ENCODE data around the gene IPMK. TPM values are rescaled to one million over a fixed set of nuclear protein-coding genes. Genes with fewer than 3 reads are reported as not detected.
"Not testable (repeated sequence)": the region's sequence is repeated elsewhere in the genome, so short reads cannot be mapped to it uniquely, and the experiment has no call there.

The IPMK gene
- total RNA-seq, 1 donor from 2014 or later, result 40.4 TPM

- no peak for DNase-seq
These were observed 46.8 kb downstream of the IPMK start for GRCh38 chr10:58220769-58221451.

DNA sequence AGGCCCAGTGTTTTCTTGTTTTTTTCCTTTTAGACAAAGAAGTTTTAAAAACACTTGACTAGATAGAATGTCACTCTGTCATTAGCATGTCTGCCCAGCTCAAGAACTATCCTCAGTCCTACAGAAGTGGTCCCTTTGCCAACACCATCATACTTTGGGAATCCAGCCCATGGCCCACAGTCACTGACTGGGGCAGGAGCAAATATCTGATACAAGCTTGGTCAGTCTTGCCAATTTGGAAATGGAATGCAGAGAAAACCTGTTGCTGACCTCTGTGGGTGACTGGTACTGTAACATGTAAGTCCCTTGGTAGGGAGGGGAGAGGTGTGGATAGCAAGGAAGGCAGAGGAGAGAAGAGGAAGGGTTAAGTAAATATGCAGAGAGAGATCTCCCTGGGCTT is 47.8 kb downstream of the IPMK start:
- DNase-seq, result no peak

DNA sequence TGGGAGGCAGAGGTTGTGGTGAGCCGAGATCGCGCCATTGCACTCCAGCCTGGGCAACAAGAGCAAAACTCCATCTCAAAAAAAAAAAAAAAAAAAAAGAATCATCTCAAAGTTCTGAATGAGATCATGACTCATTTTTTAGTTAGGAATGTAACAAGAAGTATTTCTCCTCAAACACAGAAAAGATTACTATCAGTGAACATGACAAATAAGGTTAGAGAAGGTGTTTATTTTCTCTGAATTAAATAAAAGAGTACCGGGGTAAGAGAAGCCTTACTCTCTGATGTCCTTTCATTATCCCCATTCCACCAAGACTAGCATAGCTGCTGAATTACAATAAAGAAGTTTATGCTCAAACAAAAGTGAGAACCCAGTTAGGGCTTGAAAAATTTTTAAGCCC is 50.1 kb downstream of the IPMK start:
- DNase-seq, result no peak

DNA sequence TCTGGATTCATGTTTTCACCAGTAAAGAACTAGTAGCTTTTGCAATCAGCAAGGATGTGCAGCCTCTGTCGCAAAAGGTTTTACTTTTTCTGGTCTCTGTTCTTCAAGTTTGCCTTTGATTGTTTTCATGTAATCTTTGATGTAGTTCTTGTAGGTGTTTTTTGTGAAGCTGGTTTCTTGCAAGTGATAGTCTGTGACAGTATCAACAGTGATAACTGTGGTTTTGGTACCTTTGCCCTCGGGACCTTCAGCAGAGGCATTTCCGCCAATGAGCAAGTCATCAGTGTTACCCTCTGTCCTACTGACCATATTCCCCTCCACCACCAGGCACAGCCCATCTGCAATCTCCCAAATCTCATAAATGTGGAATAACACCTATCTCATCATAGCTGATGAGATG is 55.1 kb downstream of the IPMK start:
- DNase-seq, result no peak

- DNase-seq, result no peak
These were observed 57.5 kb downstream of the IPMK start for GRCh38 chr10:58210160-58210559.

GRCh38 chr10:58209669-58210068 is 58.0 kb downstream of the IPMK start:
- no peak for DNase-seq

DNA sequence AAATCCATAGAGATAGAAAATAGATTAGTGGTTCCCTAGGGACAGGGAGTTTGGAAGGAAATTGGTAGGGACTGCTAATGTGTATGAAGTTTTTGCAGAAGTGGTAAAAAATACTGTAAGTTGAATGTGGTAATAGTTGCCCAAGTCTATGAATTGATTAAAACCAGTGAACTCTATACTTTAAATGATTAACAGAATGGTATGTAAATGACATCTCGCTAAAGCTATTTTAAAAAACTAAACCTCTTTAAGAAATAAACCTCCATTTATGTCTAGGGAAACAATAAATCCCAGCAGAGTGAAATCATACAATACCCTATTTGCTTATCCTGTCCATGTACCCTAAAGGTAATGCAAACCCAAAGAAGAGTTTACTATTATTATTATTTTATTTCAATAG is 61.4 kb downstream of the IPMK start:
- DNase-seq, result no peak

DNA sequence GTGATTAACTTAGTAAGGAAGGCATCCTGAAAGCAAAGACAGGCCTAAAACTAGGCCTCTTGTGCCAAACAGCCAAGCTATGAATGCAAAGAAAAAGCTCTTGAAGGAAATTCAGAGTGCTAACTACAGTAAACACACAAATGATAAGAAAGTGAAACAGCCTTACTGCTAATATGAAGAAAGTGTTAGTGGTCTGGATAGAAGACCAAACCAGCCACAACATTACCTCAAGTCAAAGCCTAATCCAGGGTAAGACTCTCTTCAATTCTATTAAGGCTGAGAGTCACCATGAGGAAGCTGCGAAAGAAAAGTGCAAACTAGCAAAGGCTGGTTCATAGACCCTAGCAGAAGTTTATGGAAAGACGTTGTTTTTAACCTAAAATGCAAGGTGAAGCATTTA is 66.0 kb downstream of the IPMK start:
- no peak for DNase-seq

DNA sequence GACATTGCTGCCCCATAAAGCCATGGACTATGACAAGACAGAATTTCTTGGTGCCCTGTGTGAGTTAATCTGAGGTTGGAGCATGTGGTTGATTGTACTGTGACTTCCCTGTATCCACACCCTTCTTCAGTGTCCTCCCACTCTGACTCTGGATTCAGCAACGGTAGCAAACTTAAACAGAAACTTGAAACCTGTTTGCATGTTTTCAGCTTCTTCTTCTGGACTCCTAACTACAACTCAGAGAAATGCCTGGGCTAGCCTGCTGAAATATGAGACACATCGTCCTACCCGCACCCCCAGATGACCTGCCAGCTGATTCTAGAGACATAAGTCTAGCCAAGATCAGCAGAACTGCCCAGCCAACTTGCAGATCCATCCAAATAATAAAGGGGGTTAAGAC is 78.4 kb downstream of the IPMK start:
- DNase-seq, result no peak

GRCh38 chr10:58184120-58184670 is 83.5 kb downstream of the IPMK start:
- no peak for DNase-seq

- DNase-seq, result no peak
These were observed 87.0 kb downstream of the IPMK start for GRCh38 chr10:58180666-58181065.

DNA sequence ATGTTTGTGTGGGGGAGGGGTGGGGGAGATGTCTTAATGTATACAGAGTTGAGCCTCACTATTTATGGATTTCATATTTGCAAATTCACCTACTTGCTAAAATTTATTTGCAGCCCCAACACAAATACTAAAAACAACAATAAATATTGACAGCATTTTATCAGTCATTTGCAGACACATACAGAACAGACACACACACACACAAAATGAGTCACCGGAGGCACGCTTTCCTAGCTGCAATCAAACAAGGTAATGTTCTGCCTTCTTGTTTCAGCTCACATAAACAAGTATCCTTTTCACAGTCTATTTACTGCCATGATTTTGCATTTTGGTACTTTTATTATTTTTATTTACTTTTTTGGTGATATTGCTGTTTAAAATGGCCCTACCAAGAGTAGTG is 88.5 kb downstream of the IPMK start:
- DNase-seq, result no peak

- DNase-seq, result no peak
These were observed 88.9 kb downstream of the IPMK start for GRCh38 chr10:58178811-58179210.

DNA sequence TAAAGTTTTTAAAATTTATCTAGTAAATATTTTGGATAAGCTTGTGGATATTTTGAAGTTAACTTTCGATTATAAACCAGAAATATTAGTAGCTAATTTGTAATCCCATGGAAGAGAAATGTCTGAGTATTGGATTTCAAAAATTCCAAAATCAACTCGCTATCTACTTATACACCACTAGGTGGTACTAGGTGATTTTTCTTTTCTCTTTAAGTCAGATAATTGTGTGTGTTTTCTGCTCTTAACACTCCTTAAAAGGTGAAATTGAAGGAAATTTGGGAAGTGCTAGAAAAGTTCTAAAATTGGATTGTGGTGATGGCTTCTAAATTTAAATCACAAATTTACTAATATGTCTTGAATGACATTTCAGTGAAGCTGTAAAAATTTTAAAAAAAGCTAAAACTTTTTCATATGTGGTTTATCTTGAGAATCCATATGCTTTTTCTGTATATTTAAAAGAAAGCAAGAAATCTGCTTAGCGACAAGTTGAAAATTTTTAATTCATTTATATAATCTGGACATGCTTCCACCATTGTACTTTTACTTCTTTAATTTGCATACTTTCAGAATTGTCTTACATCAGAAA is 90.2 kb downstream of the IPMK start:
- DNase-seq, result no peak

- DNase-seq, result no peak
These were observed 91.4 kb downstream of the IPMK start for GRCh38 chr10:58175990-58176900.

- DNase-seq, result no peak
These were observed 92.9 kb downstream of the IPMK start for GRCh38 chr10:58174831-58175230.

DNA sequence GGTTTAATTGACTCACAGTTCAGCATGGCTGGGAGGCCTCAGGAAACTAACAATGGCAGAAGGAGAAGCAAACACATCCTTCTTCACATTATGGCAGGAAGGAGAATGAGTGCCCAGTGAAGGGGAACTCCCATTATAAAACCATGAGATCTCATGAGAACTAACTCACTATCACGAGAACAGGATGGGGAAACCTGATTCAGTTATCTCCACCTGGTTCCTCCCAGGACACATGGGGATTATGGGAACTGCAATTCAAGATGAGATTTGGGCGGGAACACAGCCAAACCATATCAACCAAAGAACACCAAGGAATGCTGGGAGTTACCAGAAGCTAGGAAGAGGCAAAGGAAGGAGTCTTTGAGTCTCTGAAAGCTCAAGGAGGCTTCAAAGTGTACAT is 94.3 kb downstream of the IPMK start:
- DNase-seq, result no peak

- no peak for DNase-seq
These were observed 96.5 kb downstream of the IPMK start for GRCh38 chr10:58171146-58171545.

- DNase-seq, result no peak
These were observed 103.2 kb downstream of the IPMK start for GRCh38 chr10:58164517-58164916.

GRCh38 chr10:58158806-58159205 is 108.9 kb downstream of the IPMK start:
- DNase-seq, result no peak

DNA sequence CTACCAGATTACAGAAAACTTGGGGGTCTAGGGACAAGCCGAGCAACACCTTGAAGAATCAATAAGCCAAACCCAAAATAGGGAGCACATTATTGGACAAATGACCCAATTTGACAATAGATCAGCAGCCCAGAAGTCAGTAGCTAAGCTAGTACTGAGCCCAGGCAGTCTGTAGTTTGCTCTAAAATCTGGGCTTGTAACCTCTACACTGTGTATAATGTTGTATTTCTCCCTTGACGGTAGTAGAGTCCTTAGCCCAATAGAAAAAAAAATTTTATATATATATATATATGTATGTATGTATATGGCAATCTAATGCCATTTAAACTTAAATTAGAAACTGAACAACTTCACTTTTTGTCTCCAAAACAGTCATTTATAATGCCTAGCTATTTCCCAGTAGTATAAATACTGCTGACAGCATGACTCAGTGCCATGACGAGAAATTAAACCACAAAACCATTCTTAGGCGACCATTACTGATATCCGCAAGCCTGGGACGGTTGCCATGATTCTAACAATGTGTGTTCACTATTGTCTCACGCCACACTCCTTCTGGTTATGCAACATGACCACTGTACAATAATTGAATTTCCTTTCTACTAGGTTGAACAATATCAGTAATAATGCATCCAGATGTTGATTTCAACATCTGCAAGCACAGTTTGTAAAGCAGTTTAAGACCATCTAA is 110.5 kb downstream of the IPMK start:
- no peak for DNase-seq

GRCh38 chr10:58155941-58156340 is 111.8 kb downstream of the IPMK start:
- not testable (repeated sequence) for DNase-seq

GRCh38 chr10:58153751-58154150 is 113.9 kb downstream of the IPMK start:
- no peak for DNase-seq
